GM06990 (cell line): ENCODE measurements around the gene GRID1.

Source experiments
- DNase-seq: peaks from one replicate; pipeline ENCODE4 v3.0.0-alpha.2; 2011; ENCODE audit not compliant: insufficient read length; ENCODE audit errors: extremely low read depth
- H3K27me3 ChIP-seq: replicated peaks from 2 replicates; pipeline ENCODE4 v1.6.0; 2011; ENCODE audit warnings: low read length; ENCODE audit not compliant: control insufficient read depth, insufficient read depth
- H3K36me3 ChIP-seq: 2 replicates; pipeline ENCODE4 v1.5.1; 2011; ENCODE audit warnings: low read length; ENCODE audit not compliant: control insufficient read depth, insufficient read depth
- H3K4me3 ChIP-seq: replicated peaks from 2 replicates; pipeline ENCODE4 v1.5.1; 2011; ENCODE audit warnings: low read depth, mild to moderate bottlenecking, control low read depth, low read length
- CTCF ChIP-seq: IDR thresholded peaks from 2 replicates; pipeline ENCODE4 v1.5.1; 2011; ENCODE audit warnings: low read length, control low read depth, mild to moderate bottlenecking, inconsistent platforms; ENCODE audit not compliant: insufficient read depth, poor library complexity, severe bottlenecking

Gene GRID1

GRCh38 chr10:86344714-86345161, 21.9 kb downstream of the GRID1 start:
- no peaks in the 10 kb centered on the region for H3K36me3 ChIP-seq
- no peak for DNase-seq
- H3K4me3 ChIP-seq = no peak overlapping the region
- no peak for TF ChIP-seq CTCF
- peaks cover 2% of the 10 kb centered on the region for H3K27me3 ChIP-seq

GRCh38 chr10:86344281-86344680, 22.3 kb downstream of the GRID1 start:
- DNase-seq = no peak
- Histone ChIP-seq H3K36me3 (no peaks in the 10 kb centered on the region), H3K4me3 (no peak overlapping the region), H3K27me3 (peaks cover 2% of the 10 kb centered on the region)
- TF ChIP-seq CTCF = no peak

GRCh38 chr10:86343761-86344160, 22.8 kb downstream of the GRID1 start:
- Histone ChIP-seq H3K36me3 (no peaks in the 10 kb centered on the region), H3K27me3 (peaks cover 2% of the 10 kb centered on the region), H3K4me3 (no peak overlapping the region)
- TF ChIP-seq CTCF = no peak
- no peak for DNase-seq

GRCh38 chr10:86342111-86342863, 24.3 kb downstream of the GRID1 start:
- no peak for TF ChIP-seq CTCF
- H3K4me3 ChIP-seq = no peak overlapping the region
- peaks cover 2% of the 10 kb centered on the region for H3K27me3 ChIP-seq
- DNase-seq = no peak
- no peaks in the 10 kb centered on the region for H3K36me3 ChIP-seq

GRCh38 chr10:86341361-86341811, 25.2 kb downstream of the GRID1 start:
- no peak for DNase-seq
- no peak overlapping the region for H3K4me3 ChIP-seq
- no peaks in the 10 kb centered on the region for H3K36me3 ChIP-seq
- H3K27me3 ChIP-seq = peaks cover 2% of the 10 kb centered on the region
- TF ChIP-seq CTCF = no peak

GRCh38 chr10:86340991-86341260, 25.7 kb downstream of the GRID1 start:
- DNase-seq = no peak
- TF ChIP-seq CTCF = no peak
- Histone ChIP-seq H3K36me3 (no peaks in the 10 kb centered on the region), H3K27me3 (peaks cover 2% of the 10 kb centered on the region), H3K4me3 (no peak overlapping the region)
